HEK293 (cell line): Measurements from ENCODE around the gene SGMS1.

Experiments used
- CTCF ChIA-PET: fragments of 350-600 bp; formaldehyde crosslinking; extraction: SDS; loops from one replicate; lab custom pipeline; 2021; ENCODE audit warnings: antibody characterized with exemption; lab: Yijun Ruan, JAX
- POLR2A ChIA-PET: fragments of 300-600 bp; formaldehyde crosslinking; extraction: SDS; loops from one replicate; lab custom pipeline; 2020; ENCODE audit warnings: antibody characterized with exemption, inconsistent platforms; lab: Yijun Ruan, JAX
- H3K27ac ChIP-seq: fragments of 200-500 bp; sonication (Bioruptor generic); 2 replicates; pipeline ENCODE4 v1.5.1; 2014; ENCODE audit warnings: low read depth, low read length, control low read depth, inconsistent platforms; ENCODE audit errors: extremely low read depth
- H3K36me3 ChIP-seq, 2 experiments: fragments of 200-500 bp in 1 of 2; sonication (Bioruptor generic) in 1 of 2; 1 replicate in 1 of 2; 2 replicates in 1 of 2; pipeline ENCODE4 v1.5.1; 2014 to 2017; ENCODE audit warnings: inconsistent platforms in 2 of 2, low read length in 2 of 2; ENCODE audit not compliant: control insufficient read depth in 2 of 2, insufficient read depth in 1 of 2
- H3K4me1 ChIP-seq: fragments of 200-500 bp; sonication (Bioruptor generic); 2 replicates; pipeline ENCODE4 v1.5.1; 2014; ENCODE audit warnings: mild to moderate bottlenecking, low read length, inconsistent platforms; ENCODE audit not compliant: control insufficient read depth, insufficient read depth
- H3K4me3 ChIP-seq: 2 replicates; pipeline ENCODE4 v1.5.1; 2011; ENCODE audit warnings: low read depth, mild to moderate bottlenecking, control low read depth, low read length, moderate library complexity
- H3K9me3 ChIP-seq: fragments of 200-500 bp; sonication (Bioruptor generic); 2 replicates; pipeline ENCODE4 v1.5.1; 2014; ENCODE audit warnings: low read depth, low read length, inconsistent platforms; ENCODE audit not compliant: control insufficient read depth, insufficient read depth
- AEBP2 ChIP-seq: fragments of 450-650 bp; formaldehyde crosslinking; IDR thresholded peaks from 2 replicates; pipeline ENCODE4 v1.5.1; 2016; ENCODE audit warnings: missing biosample characterization, missing genetic modification characterization, borderline replicate concordance
- BCL11A ChIP-seq: fragments of 450-650 bp; formaldehyde crosslinking; IDR thresholded peaks from 2 replicates; pipeline ENCODE4 v1.5.1; 2016; ENCODE audit warnings: low read depth, missing biosample characterization, missing genetic modification characterization
- CTCF ChIP-seq: fragments of 450-650 bp; formaldehyde crosslinking; IDR thresholded peaks from 2 replicates; pipeline ENCODE4 v1.5.1; 2016; ENCODE audit warnings: missing biosample characterization, missing genetic modification characterization
- GLI4 ChIP-seq: fragments of 450-650 bp; formaldehyde crosslinking; IDR thresholded peaks from 2 replicates; pipeline ENCODE4 v1.5.1; 2016; ENCODE audit warnings: missing biosample characterization, missing genetic modification characterization
- GLIS2 ChIP-seq: fragments of 450-650 bp; formaldehyde crosslinking; IDR thresholded peaks from 2 replicates; pipeline ENCODE4 v1.5.1; 2016; ENCODE audit warnings: missing biosample characterization, missing genetic modification characterization
- IKZF3 ChIP-seq: fragments of 450-650 bp; IDR thresholded peaks from 2 replicates; pipeline ENCODE4 v1.5.0; 2018; ENCODE audit warnings: missing biosample characterization, mild to moderate bottlenecking, missing genetic modification characterization, moderate library complexity
- KLF16 ChIP-seq: fragments of 450-650 bp; formaldehyde crosslinking; IDR thresholded peaks from 2 replicates; pipeline ENCODE4 v1.5.1; 2017; ENCODE audit warnings: missing biosample characterization, missing genetic modification characterization
- SALL2 ChIP-seq: fragments of 450-650 bp; formaldehyde crosslinking; IDR thresholded peaks from 2 replicates; pipeline ENCODE4 v1.5.0; 2017; ENCODE audit warnings: missing biosample characterization, mild to moderate bottlenecking, missing genetic modification characterization, borderline replicate concordance
- SCRT1 ChIP-seq: fragments of 450-650 bp; formaldehyde crosslinking; IDR thresholded peaks from 2 replicates; pipeline ENCODE4 v1.5.1; 2016; ENCODE audit warnings: missing biosample characterization, missing genetic modification characterization, borderline replicate concordance
- SCRT2 ChIP-seq: fragments of 450-650 bp; formaldehyde crosslinking; IDR thresholded peaks from 2 replicates; pipeline ENCODE4 v1.5.1; 2016; ENCODE audit warnings: missing biosample characterization, missing genetic modification characterization
- WT1 ChIP-seq: fragments of 450-650 bp; formaldehyde crosslinking; IDR thresholded peaks from 2 replicates; pipeline ENCODE4 v1.5.1; 2016; ENCODE audit warnings: missing biosample characterization, missing genetic modification characterization
- ZBTB1 ChIP-seq: fragments of 450-650 bp; formaldehyde crosslinking; IDR thresholded peaks from 2 replicates; pipeline ENCODE4 v1.5.1; 2016; ENCODE audit warnings: missing biosample characterization, missing genetic modification characterization
- ZBTB48 ChIP-seq: fragments of 450-650 bp; formaldehyde crosslinking; IDR thresholded peaks from 2 replicates; pipeline ENCODE4 v1.5.1; 2016; ENCODE audit warnings: missing biosample characterization, missing genetic modification characterization
- ZBTB8A ChIP-seq: fragments of 450-650 bp; formaldehyde crosslinking; IDR thresholded peaks from 2 replicates; pipeline ENCODE4 v1.5.1; 2016; ENCODE audit warnings: missing biosample characterization, missing genetic modification characterization
- ZNF114 ChIP-seq: fragments of 450-650 bp; formaldehyde crosslinking; IDR thresholded peaks from 2 replicates; pipeline ENCODE4 v1.5.0; 2017; ENCODE audit warnings: missing biosample characterization, missing genetic modification characterization
- ZNF121 ChIP-seq: fragments of 450-650 bp; formaldehyde crosslinking; IDR thresholded peaks from 2 replicates; pipeline ENCODE4 v1.5.1; 2016; ENCODE audit warnings: missing biosample characterization, missing genetic modification characterization
- ZNF132 ChIP-seq: fragments of 450-650 bp; formaldehyde crosslinking; IDR thresholded peaks from 2 replicates; pipeline ENCODE4 v1.5.1; 2017; ENCODE audit warnings: missing biosample characterization, missing genetic modification characterization, borderline replicate concordance
- ZNF16 ChIP-seq: fragments of 450-650 bp; formaldehyde crosslinking; IDR thresholded peaks from 2 replicates; pipeline ENCODE4 v1.5.1; 2016; ENCODE audit warnings: low read depth, missing biosample characterization, missing genetic modification characterization
- ZNF223 ChIP-seq: fragments of 450-650 bp; formaldehyde crosslinking; IDR thresholded peaks from 2 replicates; pipeline ENCODE4 v1.5.1; 2016; ENCODE audit warnings: missing biosample characterization, missing genetic modification characterization
- ZNF266 ChIP-seq: fragments of 450-650 bp; formaldehyde crosslinking; IDR thresholded peaks from 2 replicates; pipeline ENCODE4 v1.5.1; 2016; ENCODE audit warnings: missing biosample characterization, missing genetic modification characterization, low read depth
- ZNF350 ChIP-seq: fragments of 450-650 bp; formaldehyde crosslinking; IDR thresholded peaks from 2 replicates; pipeline ENCODE4 v1.5.0; 2017; ENCODE audit warnings: missing biosample characterization, mild to moderate bottlenecking, missing genetic modification characterization
- ZNF366 ChIP-seq: fragments of 450-650 bp; formaldehyde crosslinking; conservative IDR thresholded peaks from 2 replicates; pipeline ENCODE4 v1.5.1; 2016; ENCODE audit warnings: missing biosample characterization, missing genetic modification characterization
- ZNF501 ChIP-seq: fragments of 450-650 bp; formaldehyde crosslinking; IDR thresholded peaks from 2 replicates; pipeline ENCODE4 v1.5.1; 2016; ENCODE audit warnings: missing biosample characterization, missing genetic modification characterization
- ZNF514 ChIP-seq: fragments of 450-650 bp; formaldehyde crosslinking; IDR thresholded peaks from 2 replicates; pipeline ENCODE4 v1.5.1; 2016; ENCODE audit warnings: missing biosample characterization, missing genetic modification characterization
- ZNF600 ChIP-seq: fragments of 450-650 bp; formaldehyde crosslinking; IDR thresholded peaks from 2 replicates; pipeline ENCODE4 v1.5.1; 2016; ENCODE audit warnings: missing biosample characterization, missing genetic modification characterization
- ZNF639 ChIP-seq: fragments of 450-650 bp; formaldehyde crosslinking; IDR thresholded peaks from 2 replicates; pipeline ENCODE4 v1.5.1; 2016; ENCODE audit warnings: missing biosample characterization, missing genetic modification characterization
- ZNF791 ChIP-seq: fragments of 450-650 bp; formaldehyde crosslinking; IDR thresholded peaks from 2 replicates; pipeline ENCODE4 v1.5.1; 2016; ENCODE audit warnings: missing biosample characterization, missing genetic modification characterization
- TF ChIP-seq, protein P1 (sequence below): fragments of 450-650 bp; formaldehyde crosslinking; IDR thresholded peaks from 2 replicates; pipeline ENCODE4 v1.5.1; 2016; ENCODE audit warnings: missing biosample characterization, missing genetic modification characterization

The SGMS1 gene

GRCh38 chr10:50565301-50566083 is 58.3 kb downstream of the SGMS1 start:
- no peak overlapping the region for H3K4me3 ChIP-seq
- TF ChIP-seq ZNF266 (tag by site-specific recombination): no peak
- no peak for TF ChIP-seq WT1
- no peak for TF ChIP-seq IKZF3 (tag by site-specific recombination)
- TF ChIP-seq ZNF501: no peak
- no peak for TF ChIP-seq ZNF514 (tag by site-specific recombination)
- no peak for TF ChIP-seq CTCF (tag by site-specific recombination)
- TF ChIP-seq, protein P1, sequence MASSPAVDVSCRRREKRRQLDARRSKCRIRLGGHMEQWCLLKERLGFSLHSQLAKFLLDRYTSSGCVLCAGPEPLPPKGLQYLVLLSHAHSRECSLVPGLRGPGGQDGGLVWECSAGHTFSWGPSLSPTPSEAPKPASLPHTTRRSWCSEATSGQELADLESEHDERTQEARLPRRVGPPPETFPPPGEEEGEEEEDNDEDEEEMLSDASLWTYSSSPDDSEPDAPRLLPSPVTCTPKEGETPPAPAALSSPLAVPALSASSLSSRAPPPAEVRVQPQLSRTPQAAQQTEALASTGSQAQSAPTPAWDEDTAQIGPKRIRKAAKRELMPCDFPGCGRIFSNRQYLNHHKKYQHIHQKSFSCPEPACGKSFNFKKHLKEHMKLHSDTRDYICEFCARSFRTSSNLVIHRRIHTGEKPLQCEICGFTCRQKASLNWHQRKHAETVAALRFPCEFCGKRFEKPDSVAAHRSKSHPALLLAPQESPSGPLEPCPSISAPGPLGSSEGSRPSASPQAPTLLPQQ (tag by site-specific recombination): no peak
- TF ChIP-seq BCL11A (tag by site-specific recombination): no peak
- TF ChIP-seq ZBTB48: no peak
- TF ChIP-seq ZNF132 (tag by site-specific recombination): no peak
- TF ChIP-seq ZNF350 (tag by site-specific recombination): no peak
- no peak for TF ChIP-seq SALL2 (tag by site-specific recombination)
- no peak for TF ChIP-seq KLF16 (tag by site-specific recombination)
- no peak for TF ChIP-seq GLI4 (tag by site-specific recombination)
- no peak for TF ChIP-seq ZNF223 (tag by site-specific recombination)
- no peak for TF ChIP-seq ZNF114 (tag by site-specific recombination)
- no peak overlapping the region for H3K27ac ChIP-seq
- ChIA-PET POLR2A (no interaction called here), CTCF (no interaction called here)
- H3K9me3 ChIP-seq: no peaks in the 10 kb centered on the region
- H3K4me1 ChIP-seq: peaks cover 2% of the 10 kb centered on the region; the same call in 1 of the 2 replicates
- H3K36me3 ChIP-seq: no peaks in the 10 kb centered on the region

- Histone ChIP-seq H3K9me3 (no peaks in the 10 kb centered on the region), H3K36me3 (no peaks in the 10 kb centered on the region), H3K4me3 (no peak overlapping the region), H3K27ac (no peak overlapping the region), H3K4me1 (peaks cover 2% of the 10 kb centered on the region; the same call in 1 of the 2 replicates)
- ChIA-PET CTCF (no interaction called here), POLR2A (no interaction called here)
- no peak for TF ChIP-seq ZNF639 (tag by site-specific recombination)
- TF ChIP-seq ZNF600: peak; percentile 49; the same call in 1 of the 2 replicates
- no peak for TF ChIP-seq GLIS2 (tag by site-specific recombination)
- TF ChIP-seq ZNF366 (tag by site-specific recombination): no peak
- peak; percentile 67; the same call in 1 of the 2 replicates for TF ChIP-seq SCRT1 (tag by site-specific recombination)
- no peak for TF ChIP-seq ZBTB1 (tag by site-specific recombination)
- peak; percentile 90 for TF ChIP-seq SCRT2 (tag by site-specific recombination)
- TF ChIP-seq, protein P1 (tag by site-specific recombination): no peak
- no peak for TF ChIP-seq AEBP2 (tag by site-specific recombination)
- no peak for TF ChIP-seq ZNF501
- no peak for TF ChIP-seq ZNF16
- no peak for TF ChIP-seq ZBTB8A (tag by site-specific recombination)
- TF ChIP-seq ZNF121 (tag by site-specific recombination): no peak
- TF ChIP-seq ZNF791 (tag by site-specific recombination): no peak
Measured at GRCh38 chr10:50563906-50564305, 59.9 kb downstream of the SGMS1 start.
